GF-D8 (cell line): ENCODE measurements around the gene ARL5C.
"Not testable (repeated sequence)": the region's sequence is repeated elsewhere in the genome, so short reads cannot be mapped to it uniquely, and the experiment has no call there.

Experiments used
- DNase-seq: peaks from one replicate; lab custom pipeline; 2025; lab: John Stamatoyannopoulos, UW

Gene ARL5C

DNA sequence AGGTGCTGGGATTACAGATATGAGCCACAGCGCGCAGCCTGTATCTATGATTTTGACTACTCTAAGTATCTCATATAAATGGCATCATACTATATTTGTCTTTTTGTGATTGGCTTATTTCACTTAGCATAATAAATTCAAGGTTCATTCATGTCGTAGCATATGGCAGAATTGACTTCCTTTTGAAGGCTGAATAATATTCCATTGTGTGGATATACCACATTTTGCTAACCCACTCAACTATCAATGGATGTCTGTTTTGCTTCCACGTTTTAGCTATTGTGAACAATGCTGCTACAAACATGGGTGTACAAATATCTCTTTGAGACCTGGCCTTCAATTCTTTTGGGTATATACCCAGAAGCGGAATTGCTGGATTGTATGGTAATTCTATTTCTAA, 24.7 kb downstream of the ARL5C start:
- DNase-seq = no peak

DNA sequence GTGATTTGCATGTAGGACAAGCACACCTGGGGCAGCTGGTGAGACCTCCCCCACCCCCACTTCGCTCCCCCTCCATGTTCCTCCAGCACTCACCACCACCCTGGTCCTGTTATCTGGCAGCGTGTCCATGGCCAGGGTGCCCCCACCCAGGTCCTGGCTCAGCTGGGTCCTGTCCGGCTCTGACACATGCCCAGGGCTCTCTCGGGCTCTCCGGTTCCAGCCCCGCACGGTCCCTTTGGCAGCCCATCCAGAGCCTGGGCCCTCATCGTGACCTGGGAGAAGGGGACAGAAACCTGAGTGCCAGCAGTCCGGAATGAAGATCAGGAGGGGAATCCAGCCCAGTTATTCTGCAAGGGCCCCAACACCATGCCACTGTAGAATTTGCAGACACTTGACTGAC, 26.4 kb downstream of the ARL5C start:
- DNase-seq = no peak

DNA sequence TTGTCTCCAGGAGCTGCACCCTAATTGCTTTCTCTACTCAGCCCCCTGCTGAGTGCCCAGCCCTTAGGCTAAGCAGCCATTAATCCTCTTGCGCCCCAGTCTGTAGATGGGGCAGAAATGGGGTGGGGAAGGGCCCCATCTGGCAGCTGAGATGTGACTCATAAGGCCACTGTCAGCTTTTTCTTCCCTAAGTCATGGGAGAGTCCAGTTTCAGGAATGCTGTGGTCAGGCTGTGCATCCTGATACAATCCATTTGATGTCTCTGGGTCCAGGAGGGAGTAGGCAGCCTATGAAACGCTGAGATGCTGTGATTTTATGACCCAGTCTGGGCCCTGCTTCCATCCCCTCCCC, 26.8 kb downstream of the ARL5C start:
- DNase-seq = no peak

DNA sequence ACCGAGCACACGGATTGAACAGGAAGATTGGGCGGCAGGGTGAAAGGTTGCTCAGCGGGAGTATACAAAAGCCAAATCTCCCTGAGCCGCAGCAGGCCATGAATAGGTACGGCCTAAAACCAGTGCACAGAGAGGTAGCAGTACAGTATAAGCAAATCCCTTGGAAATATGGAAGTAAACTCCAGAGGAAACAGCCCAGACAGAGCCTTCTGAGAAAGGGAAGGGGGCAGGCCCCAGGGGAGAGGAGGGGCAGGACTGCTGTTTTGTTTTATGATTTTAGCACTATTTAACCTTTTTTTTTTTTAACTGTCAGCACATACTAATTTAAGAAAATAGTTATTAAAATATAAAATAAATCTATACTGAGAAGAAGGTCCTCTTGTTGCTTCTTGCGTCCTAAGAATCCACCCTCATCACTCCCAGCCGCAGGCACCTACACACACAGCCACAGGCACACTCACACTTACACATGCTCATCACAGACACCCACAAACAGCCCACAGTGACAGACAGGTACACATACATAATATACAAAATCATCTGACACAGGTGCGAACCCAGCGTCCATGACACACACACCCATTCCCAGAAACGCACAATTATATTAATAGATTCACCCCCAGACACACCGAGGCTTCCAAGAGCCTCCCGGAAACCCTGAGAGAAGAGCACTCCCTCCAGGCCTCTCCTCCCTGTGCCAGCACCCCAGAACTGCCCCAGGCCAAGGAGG, 27.4 kb downstream of the ARL5C start:
- DNase-seq = no peak

DNA sequence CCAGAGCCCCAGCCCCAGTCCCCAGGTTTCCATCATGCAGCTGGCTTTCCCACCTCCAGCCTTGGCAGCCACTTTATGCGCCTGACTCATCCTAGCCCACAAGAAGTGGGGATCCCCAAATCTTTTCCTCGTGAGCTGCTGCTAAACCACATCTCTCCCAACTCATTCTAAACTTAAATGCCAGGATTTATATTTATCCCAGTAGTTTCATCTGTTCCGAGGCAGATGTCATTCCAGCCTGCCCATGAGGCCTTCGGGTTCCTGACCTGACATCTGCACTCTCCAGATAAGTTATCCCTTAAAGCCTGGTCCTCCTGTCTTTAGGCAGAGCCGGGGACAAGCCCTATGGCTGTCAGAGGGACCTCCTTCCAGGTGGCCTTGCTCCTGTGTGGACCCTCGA, 31.1 kb downstream of the ARL5C start:
- no peak for DNase-seq

DNA sequence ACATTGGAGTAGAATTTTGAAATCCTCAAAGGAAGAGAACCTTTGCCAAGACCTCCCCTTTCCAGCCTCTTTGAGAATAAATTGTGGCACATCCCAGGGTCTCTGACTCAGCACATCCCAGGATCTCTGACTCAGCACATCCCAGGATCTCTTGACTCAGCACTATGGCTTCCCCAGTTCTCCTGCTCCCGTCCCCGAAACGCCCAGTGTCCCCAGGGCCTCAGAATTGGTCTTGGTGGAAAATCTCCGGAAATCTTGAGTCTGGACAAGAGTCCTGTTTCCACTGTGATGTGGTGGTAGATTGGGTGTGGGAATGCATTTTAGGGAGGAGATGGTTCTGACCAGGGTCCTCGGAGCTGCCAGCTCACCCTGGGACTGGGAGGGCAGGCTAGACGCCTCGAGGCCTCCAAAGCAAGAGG, 33.8 kb downstream of the ARL5C start:
- no peak for DNase-seq

DNA sequence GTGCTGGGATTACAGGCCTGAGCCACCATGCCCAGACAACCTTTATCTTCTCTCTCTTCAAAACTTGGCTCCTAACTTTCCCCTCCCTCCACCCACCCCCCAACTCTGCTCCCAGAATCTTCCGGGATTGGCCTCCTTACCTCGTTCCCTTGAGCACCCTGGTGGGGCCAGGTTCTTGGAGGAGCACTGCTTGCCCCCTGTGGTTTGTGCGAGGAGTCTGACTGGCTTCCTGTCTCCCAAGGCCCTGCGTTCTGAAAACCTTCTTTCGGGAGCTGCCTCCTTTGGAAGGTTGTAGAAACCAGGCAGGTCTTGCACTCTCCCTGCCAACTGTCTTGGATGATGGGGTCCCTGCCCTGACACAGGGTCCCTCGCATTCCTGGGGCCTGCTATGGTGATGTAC, 34.3 kb downstream of the ARL5C start:
- no peak for DNase-seq

DNA sequence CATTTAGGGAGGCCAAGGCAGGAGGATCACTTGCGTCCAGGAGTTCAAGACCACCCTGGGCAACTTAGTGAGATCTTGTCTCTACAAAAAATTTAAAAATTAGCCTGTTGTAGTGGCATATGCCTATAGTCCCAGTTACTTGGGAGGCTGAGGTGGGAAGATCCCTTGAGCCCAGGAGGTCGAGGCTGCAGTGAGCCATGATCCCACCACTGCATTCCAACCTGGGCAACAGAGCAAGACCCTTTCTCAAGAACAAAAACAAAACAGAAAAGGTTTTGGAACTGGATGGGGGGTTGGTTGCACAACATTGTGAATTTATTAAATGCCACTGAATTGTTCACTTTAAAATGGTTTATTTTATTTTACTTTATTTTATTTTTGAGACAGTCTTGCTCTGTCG, 35.8 kb downstream of the ARL5C start:
- DNase-seq = no peak

DNA sequence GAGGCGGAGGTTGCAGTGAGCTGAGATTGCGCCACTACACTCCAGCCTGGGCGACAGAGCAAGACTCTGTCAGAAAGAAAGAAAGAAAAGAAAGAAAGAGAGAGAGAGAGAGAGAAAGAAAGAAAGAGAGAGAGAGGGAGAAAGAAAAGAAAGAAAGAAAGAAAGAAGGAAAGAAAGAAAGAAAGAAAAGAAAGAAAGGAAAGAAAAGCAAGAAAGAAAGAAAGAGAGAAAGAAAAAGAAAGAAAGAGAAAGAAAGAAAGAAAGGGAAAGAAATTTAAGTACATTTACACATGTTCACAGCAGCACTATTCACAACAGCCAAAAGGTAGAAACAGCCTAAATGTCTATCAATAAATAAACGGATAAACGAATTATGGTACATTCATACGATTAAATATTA, 36.4 kb downstream of the ARL5C start:
- not testable (repeated sequence) for DNase-seq

DNA sequence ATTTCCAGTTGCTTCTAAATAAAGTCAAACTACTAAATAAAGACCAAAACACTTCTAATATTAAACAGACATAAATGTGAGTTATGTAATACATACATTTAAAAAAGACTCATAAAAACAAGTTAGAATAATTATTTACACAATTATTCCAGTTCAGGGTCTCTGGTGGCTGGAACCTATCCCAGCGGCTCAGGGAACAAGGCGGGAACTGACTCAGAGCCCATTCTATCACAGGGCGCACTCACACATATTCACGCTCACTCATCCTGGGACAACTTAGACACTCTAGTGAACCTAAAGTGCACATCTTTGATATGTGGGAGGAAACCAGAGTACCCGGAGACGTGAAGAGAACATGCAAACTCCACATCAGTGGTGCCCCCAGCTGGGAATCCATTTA, 39.5 kb downstream of the ARL5C start:
- no peak for DNase-seq

DNA sequence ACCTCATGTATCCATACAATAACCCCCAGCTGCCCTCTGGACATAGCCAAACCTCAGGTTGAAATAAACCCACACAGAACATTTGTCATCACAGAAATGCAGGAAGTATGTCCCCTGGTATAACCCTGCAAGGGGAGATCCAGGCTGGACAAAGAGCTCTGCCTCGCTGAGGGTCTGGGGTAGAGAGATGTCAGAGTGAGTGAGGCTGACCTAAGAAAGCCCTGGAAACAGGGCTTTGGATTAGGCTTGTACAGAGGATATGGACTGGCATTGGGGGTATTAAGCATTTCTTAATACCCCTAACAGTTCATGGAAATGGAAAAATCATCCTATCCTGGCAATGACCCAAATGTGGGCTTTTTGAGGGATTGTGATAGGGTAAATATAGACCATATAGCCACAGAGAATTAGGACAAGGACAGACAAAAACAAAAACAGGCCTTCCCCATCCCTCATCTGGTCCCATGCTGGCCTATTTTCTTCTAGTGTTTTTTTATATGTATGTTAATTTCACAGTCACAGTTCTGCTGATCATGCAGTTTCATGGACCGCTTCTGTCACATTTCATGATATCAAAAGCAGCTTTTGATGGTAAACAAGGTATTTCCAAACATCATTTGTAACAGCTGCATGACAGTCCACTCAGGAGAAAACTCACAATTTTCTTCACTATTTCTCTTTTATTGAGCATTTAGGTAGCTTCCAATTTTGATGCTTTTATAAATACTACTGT, 40.7 kb downstream of the ARL5C start:
- DNase-seq = no peak

DNA sequence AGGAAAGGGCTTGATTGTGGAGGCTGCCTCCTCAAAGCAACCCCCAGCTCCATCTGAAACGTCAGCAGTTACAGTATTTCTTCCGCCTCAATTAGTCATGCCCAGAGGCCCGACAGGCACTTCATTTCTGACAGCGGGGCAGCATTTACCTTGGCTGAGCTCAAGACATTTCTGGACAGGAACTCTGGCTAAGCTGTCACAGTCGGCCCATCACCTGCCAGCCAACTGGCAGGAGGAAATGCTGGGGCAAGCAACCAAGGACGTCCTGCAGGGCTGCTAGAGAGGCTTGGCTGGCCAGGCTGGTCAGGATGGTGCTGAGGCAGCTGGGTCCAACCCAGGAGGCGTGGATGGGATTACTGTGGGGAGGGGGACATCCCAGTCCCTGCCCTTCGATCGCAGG, 42.3 kb downstream of the ARL5C start:
- DNase-seq = no peak

DNA sequence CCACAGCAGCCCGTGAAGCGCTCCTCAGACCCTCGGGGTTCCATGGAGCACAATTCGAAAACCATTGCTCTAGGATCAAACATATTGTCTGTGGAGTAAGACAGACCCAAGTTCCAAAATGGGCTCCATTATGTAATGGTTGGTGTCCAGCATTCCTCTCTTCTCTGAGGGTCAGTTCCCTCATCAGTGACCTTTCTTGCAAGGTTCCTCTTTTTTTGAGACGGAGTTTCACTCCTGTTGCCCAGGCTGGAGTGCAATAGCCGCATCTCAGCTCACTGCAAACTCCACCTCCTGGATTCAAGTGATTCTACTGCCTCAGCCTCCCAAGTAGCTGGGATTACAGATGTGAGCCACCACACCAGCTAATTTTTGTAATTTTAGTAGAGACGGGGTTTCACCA, 43.0 kb downstream of the ARL5C start:
- no peak for DNase-seq

DNA sequence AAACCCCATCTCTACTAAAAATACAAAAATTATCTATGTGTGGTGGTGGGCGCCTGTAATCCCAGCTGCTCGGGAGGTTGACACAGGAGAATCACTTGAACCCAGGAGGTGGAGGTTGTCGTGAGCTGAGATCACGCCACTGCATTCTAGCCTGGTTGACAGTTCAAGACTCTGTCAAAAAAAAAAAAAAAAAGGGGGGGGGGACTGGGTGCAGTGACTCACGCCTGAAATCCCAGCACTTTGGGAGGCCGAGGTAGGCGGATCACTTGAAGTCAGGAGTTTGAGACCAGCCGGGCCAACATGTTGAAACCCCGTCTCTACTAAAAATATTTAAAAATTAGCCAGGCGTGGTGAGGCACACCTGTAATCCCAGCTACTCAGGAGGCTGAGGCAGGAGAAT, 44.0 kb downstream of the ARL5C start:
- DNase-seq = not testable (repeated sequence)

DNA sequence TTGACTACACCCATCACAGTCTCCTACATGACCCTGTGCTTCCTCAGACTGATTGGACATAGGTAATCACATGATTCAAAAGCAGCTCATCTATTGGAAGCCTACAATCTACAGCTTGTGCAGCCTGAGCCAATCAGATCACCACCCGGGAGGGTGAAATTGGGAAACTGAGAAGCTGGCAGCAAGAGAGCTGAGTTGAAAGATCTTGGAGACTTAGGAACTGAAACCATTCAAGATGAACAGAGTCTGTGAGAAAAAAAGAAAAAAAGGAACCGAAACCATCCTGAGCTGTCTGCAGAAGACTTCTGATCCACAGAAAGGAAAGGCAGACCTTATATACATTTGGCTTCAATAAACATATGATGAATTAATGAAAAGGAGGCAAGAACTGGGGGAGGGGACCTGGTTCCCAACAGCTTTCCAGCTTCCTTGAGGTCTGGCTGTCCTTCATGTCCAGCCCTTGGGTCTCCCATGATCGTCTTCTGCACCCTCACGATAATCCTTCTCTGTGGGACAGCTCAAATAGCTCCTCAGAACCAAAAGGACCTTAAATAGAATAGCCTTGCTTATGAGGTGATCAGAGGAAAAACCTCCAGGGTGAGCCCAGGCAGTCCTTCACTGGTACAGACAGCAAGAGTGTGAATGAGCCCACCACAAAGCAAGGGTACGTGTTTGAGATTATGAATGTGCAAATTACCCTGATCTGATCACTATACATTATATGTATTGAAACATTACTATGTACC, 47.1 kb downstream of the ARL5C start:
- DNase-seq = no peak

DNA sequence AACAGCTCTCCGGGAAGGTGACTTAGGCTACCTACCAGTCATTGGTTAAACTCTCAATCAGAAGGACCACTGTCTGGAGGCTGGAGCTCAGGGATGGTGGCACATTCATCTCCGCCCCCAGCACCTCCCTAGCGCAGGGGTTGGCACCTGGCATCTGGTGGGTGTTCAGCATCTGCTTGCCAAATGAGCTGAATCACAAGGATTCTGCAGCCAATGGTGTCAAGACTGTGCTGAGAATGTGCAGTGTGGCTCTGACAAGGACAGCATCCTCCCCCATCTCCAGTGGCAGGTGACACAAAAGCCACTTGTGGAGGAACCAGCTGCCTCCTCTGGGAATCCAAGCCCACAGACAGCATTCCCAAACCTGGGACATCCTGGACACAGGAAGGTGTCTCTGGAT, 49.7 kb downstream of the ARL5C start:
- no peak for DNase-seq

DNA sequence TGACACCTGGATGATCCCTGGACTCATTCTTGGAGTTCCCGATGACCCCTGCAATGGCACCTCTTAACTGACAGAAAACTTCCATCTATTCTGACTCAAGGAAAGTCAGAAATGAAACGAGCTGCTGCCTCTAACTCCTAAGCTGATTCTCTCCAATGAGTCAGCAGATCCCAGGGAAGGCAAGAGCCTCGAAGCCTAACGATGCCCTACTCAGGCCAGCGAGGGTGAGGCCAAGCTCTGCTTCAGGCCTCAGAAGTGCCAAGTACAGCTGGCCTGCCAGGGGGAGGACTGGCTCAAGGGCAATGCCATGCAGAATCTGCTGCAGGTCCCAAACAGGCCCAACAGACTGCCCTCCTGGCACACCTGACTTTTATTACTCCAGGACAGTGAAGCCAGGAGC, 50.8 kb downstream of the ARL5C start:
- DNase-seq = no peak

DNA sequence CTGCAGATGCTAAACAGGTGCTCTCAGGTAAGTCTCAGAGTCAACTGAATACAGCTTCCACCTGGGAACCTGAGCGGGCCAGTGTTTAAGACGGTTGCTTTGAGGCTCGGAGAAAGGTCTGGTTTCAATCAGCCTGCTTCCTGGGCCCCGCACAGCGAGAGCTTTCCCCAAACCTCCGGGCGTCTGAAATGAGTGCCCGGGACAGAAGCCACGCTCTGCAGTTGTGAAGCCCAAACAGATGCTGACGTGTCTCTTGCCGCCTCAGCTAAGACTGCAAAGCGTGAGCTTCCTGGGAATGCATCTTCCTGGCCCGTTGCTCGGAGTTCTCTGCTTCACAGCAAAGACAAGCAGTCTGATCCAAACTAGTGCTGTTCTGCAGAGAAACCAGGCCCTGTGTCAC, 51.2 kb downstream of the ARL5C start:
- no peak for DNase-seq

DNA sequence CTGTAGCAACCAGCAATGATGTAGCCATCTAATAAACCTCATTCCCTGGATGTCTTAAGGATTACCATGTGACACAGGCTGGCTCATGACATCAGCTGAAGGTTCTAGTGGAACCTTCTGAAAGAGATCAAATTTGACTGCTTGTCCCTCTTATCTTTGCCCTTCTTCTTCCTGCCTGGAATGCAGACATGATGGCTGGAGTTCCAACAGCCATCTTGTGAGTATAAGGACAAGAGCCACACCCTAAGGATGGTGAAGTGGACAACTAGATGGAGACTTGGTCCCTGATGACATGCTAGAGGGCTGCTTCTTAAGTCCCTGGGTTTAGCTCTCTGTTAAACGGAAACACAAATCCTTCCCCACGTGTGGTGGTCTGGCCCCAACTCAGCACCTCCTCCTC, 52.1 kb downstream of the ARL5C start:
- DNase-seq = no peak

DNA sequence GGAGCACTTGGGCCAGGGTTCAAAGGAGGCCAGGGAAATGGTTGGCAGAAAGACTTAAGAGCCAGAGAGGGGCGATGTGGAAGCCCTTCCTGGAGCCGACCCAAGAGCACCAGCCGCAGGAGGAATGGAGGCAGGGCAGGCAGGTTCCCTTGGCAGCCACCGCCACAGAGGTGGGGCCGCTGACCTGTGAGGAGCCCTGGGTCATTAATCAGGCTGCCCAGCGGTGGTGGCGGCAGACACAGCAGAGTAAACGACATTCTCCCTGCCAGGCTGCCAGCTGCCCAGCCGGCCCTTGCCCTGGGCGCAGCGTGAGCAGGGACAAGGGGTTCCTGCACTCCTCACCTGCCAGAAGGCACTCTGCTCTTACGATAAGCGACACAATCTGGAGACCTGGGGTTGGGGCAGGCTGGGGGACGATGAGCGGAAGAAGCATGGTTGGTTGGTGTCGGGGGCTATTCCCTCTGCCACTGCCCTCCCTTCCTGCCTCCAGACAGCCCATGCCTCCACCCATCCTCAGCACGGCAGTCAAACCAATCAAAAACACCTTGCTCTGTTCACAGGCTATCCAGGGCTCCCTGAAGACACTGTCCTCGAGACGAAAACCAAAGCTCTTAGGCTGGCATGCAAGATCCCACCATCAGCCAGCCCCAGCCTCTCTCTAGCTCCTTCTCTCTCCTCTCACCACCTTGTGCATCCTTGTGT, 55.4 kb downstream of the ARL5C start:
- no peak for DNase-seq

DNA sequence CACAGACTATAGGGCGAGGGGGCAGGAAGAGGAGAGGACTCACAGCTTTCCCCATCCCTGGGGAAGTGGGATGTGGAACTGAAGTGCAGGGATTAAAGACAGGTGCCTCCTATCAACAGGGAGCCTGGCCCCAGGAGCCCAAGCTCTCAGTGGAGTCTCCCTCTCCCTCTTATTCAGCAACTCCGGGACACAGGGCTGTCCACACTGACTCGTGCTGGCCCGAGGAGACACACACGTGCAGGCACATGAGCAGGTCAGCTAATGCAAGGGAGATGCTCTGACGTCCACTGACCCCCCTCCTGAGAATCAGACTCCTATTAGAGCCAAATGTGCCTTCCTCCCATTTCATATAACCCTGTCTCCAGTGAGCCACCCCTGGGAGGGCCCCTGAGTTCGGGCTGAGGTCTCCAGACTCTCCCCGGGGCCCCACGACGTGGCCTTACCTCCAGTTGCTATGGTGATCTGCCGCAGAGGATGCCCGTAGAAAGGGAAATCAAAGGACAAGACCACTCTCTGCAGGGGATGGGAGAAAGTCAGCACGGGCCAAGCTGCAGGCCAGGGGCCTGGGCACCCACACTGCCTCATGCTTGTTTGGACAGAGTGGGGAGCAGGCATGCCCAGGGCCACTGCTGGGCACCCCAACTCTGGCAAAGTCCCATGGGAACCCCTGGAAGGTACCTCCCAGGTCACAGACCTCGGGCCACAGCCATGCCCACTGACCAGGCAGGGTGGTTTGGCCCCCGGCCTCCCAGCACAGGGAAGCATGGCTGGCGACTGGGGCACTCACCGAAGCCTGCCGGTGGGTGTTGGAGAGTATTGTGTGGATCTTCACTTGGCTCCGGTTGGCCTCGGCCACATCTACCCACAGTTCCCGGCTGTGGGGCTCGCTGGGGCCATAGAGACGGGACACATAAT, 57.2 kb downstream of the ARL5C start:
- no peak for DNase-seq

DNA sequence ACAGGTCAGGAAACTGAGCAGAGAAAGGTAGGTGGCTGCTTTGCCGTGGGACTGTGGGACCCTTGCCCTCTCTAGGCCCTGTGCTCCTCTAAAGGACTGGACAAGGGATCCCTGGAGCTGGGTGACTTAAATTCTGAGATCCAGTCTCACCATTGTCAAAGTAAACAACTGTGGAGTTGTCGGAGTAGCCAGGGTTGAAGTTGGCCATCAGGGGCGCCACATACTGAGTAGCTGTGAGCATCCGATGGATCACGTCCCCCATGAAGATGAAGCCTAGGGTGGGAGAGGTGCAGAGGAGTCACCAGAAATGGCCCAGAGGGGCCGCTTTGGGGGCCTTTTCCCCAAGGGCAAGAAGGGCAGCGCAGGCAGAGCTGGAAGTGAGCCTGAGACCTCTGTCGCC, 58.0 kb downstream of the ARL5C start:
- DNase-seq = no peak
